Activated T-cell treated with anti-CD3 and anti-CD28 coated beads for 48 hours (primary cell): Measurements from ENCODE around the gene TEX55.
"Not testable (repeated sequence)": the region's sequence is repeated elsewhere in the genome, so short reads cannot be mapped to it uniquely, and the experiment has no call there.

ENCODE experiments used
- DNase-seq: peaks from one replicate; pipeline ENCODE4 v3.0.0-alpha.2; 2020; ENCODE audit warnings: low read depth

Gene TEX55

DNA sequence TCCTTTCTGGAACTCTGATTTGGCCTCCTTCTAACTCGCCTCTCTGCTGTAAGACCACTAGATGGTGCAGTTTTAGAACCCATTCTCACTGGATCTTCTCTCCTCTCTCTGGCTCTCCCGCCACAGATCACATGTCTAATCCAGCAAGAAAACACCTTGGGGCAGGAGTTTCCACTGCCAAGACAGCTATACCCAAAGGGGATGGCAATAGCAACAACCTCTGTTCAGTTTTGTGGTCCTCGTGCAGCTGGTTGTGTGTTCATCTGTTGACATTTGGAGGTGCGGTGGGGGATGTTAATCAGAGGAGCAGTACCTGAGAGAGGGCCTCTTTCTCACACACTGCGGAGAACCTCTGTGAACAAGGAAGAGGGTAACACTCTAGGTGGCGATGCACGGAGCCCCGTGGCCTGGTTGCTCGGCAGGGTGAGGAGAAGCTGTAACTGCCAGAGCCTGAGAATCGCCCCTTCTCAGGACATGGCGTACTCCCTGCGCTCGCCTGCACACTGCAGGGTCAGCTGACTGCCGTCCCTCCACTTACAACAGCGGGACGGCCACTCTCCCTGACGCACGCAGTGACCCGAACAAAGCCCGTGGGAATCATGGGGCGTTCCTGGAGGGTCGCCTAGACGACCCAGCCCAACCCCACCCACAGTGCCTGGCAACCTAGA lies at the start of gene TEX55:
Gene TEX55 (plus strand): TSS at position 666 of the 668 bp plus-strand sequence. CDS start 25 bp downstream, outside the sequence.
- DNase-seq = no peak

- DNase-seq = no peak
Observed at GRCh38 chr3:119098003-119098402, 48.0 kb upstream of the TEX55 start.

GRCh38 chr3:119098619-119099222 lies 47.2 kb upstream of the TEX55 start:
- DNase-seq = no peak

DNA sequence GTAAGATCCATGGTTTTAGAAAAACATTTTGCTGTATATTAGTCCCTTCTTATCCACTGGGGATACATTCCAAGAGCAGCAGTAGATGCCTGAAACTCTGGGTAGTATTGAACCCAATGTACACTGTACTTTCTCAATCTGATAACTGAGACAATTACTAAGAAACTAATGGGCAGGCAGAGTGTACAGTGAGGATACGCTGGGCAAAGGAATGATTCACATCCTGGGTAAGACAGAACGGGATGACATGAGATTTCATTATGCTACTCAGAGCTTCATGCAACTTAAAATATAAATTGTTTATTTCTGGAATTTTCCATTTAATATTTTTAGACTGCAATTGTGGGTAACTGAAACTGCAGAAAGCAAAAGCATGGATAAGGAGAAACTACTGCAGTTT lies 46.2 kb upstream of the TEX55 start:
- DNase-seq = no peak

- DNase-seq = no peak
Observed at GRCh38 chr3:119104031-119104430, 41.9 kb upstream of the TEX55 start.

DNA sequence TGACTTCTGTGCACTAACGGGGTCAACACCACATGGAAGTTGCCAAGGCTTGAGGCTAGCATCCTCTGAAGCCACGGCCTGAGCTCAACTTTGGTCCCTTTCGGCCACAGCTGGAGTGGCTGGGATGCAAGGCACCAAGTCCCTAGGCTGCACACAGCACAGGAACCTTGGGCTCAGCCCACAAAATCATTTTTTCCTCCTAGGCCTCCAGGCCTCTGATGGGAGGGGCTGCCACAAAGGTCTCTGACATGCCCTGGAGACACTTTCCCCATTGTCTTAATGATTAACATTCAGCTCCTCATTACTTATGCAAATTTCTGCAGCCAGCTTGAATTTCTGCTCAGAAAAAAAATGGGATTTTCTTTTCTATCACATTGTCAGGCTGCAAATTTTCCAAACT lies 27.6 kb upstream of the TEX55 start:
- not testable (repeated sequence) for DNase-seq

DNA sequence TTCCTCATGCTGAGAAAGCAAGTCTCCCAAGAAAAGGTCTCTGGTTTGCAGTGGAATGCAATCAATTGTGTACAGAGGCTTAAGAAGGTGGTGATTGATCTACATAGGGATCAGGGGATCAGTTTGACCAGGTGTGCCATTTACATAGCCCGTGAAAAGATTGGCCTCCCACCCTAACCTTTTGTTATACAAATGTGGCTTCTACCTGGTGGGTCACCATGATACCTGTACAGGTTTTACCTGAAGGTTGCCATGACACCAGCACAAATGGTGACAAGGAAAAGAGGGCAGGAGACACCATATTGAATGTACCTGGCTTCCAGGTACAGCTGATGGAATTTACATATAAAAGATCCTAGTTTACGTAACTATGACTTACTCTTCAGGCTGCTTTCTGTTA lies 25.5 kb upstream of the TEX55 start:
- no peak for DNase-seq

DNA sequence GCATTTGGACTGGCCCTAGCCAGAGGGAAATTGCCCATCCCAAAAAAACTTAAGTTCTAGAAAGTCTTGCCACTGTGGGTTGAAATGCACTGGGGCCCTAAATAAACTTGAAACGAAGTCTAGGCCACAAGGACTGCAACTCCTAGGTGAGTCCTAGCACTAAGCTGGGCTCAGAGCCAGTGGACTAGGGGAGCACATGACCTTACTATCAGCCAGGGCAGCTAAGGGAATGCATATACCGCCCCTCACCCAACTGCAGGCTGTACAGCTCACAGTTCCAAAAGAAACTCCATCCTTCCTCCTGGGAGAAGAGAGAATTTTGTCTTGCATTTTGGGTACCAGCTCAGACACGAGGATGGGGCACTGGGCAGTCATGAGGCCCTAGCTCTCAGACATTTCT lies 23.6 kb upstream of the TEX55 start:
- DNase-seq = no peak

GRCh38 chr3:119125342-119125741 lies 20.6 kb upstream of the TEX55 start:
- no peak for DNase-seq

- DNase-seq = no peak
Observed at GRCh38 chr3:119125742-119126504, 20.0 kb upstream of the TEX55 start.

DNA sequence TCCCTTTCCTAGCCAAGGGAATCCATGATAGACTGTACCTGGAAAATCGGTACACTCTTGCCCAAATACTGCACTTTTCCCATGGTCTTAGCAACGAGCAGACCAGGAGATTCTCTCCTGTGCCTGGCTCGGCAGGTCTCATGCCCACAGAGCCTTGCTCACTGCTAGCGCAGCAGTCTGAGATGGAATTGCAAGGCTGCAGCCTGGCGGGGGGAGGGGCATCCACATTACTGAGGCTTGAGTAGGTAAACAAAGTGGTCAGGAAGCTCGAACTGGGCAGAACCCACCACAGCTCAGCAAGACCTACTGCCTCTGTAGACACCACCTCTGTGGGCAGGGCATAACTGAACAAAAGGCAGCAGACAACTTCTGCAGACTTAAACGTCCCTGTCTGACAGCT lies 15.7 kb upstream of the TEX55 start:
- DNase-seq = not testable (repeated sequence)

DNA sequence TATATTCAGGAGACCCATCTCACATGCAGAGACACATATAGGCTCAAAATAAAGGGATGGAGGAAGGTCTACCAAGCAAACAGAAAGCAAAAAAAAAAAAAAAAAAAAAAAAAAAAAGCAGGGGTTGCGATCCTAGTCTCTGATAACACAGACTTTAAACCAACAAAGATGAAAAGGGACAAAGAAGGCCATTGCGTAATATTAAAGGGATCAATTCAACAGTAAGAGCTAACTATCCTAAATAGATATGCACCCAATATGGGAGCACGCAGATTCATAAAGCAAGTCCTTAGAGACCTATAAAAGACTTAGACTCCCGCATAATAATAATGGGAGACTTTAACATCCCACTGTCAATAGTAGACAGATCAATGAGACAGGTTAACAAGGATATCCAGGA lies 13.7 kb upstream of the TEX55 start:
- not testable (repeated sequence) for DNase-seq

GRCh38 chr3:119139360-119139759 lies 6.6 kb upstream of the TEX55 start:
- not testable (repeated sequence) for DNase-seq

GRCh38 chr3:119140466-119140865 lies 5.5 kb upstream of the TEX55 start:
- DNase-seq = no peak

- no peak for DNase-seq
Observed at GRCh38 chr3:119145128-119145499, 851 bp upstream of the TEX55 start.

- no peak for DNase-seq
Observed at GRCh38 chr3:119146578-119147375, 812 bp downstream of the TEX55 start.

GRCh38 chr3:119147494-119147893 lies 1.5 kb downstream of the TEX55 start:
- no peak for DNase-seq

GRCh38 chr3:119148493-119149180 lies 2.7 kb downstream of the TEX55 start:
- DNase-seq = no peak

- no peak for DNase-seq
Observed at GRCh38 chr3:119149484-119149883, 3.5 kb downstream of the TEX55 start.

GRCh38 chr3:119156868-119157267 lies 10.9 kb downstream of the TEX55 start:
- no peak for DNase-seq

- DNase-seq = no peak
Observed at GRCh38 chr3:119157971-119158370, 12.0 kb downstream of the TEX55 start.

- no peak for DNase-seq
Observed at GRCh38 chr3:119160361-119160760, 14.4 kb downstream of the TEX55 start.
